ENCODE data around the gene PCGF2. TPM values are rescaled to one million over a fixed set of nuclear protein-coding genes. Genes with fewer than 3 reads are reported as not detected.

PCGF2 gene
- total RNA-seq, 1 donor from 2014 or later, result 20.7 TPM

DNA sequence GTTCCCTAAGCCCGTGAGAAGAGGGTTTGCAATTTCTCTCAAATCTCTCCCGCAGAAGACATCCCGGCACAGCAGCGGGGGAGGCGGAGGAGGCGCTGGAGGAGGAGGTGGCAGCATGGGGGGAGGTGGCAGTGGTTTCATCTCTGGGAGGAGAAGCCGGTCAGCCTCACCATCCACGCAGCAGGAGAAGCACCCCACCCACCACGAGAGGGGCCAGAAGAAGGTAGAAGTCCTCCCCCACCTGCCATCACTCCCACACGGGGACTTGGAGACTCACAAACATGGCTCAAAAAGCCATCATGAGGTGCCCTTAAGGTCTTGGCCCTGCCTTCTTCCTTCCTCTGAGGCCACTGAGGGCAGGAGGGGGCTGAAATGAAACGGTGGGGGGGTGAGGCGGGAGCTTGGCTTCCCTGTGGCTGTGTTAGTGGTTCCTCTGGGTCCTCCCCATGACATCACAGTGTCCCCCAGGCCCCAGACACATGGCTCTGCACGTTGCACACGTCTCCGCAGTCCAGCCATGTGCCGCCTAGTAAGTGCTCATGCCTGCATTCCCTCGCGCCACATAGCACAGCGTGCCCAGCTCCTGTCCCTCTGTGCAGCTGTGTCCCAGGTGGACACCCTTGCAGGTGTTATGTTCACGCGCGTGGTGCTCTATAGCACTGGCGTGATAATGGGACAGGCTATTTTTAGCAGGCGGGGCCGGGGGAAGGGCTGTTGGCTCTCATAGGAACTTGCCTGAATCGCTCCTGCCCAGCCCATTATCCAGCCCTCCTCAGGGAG lies 36.2 kb downstream of the PCGF2 start:
- no peak overlapping the region for H3K4me3 ChIP-seq
- TF ChIP-seq, protein P1, sequence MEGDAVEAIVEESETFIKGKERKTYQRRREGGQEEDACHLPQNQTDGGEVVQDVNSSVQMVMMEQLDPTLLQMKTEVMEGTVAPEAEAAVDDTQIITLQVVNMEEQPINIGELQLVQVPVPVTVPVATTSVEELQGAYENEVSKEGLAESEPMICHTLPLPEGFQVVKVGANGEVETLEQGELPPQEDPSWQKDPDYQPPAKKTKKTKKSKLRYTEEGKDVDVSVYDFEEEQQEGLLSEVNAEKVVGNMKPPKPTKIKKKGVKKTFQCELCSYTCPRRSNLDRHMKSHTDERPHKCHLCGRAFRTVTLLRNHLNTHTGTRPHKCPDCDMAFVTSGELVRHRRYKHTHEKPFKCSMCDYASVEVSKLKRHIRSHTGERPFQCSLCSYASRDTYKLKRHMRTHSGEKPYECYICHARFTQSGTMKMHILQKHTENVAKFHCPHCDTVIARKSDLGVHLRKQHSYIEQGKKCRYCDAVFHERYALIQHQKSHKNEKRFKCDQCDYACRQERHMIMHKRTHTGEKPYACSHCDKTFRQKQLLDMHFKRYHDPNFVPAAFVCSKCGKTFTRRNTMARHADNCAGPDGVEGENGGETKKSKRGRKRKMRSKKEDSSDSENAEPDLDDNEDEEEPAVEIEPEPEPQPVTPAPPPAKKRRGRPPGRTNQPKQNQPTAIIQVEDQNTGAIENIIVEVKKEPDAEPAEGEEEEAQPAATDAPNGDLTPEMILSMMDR (IDR thresholded peaks at IDR 0.05; ENCODE audit: borderline replicate concordance), result no peak
- DNase-seq, result peak; percentile 67
- H3K27ac ChIP-seq (replicated peaks), result peak overlapping the region; percentile 76
- no peaks in the 10 kb centered on the region for H3K9me3 ChIP-seq (replicated peaks)
- peaks cover 89% of the 10 kb centered on the region for H3K36me3 ChIP-seq
- no peaks in the 10 kb centered on the region for H3K27me3 ChIP-seq (ENCODE audit: low read depth)
- intact Hi-C loops (cut with micrococcal nuclease), result no loop called here
- peaks cover 60% of the 10 kb centered on the region for H3K4me1 ChIP-seq

- peaks cover 79% of the 10 kb centered on the region for H3K36me3 ChIP-seq
- no peaks in the 10 kb centered on the region for H3K9me3 ChIP-seq (replicated peaks)
- TF ChIP-seq, protein P1 (IDR thresholded peaks at IDR 0.05; ENCODE audit: borderline replicate concordance), result no peak
- H3K4me1 ChIP-seq, result peaks cover 69% of the 10 kb centered on the region
- no peak for DNase-seq
- H3K4me3 ChIP-seq, result no peak overlapping the region
- intact Hi-C loops (cut with micrococcal nuclease), result no loop called here
- H3K27me3 ChIP-seq (ENCODE audit: low read depth), result no peaks in the 10 kb centered on the region
- peak overlapping the region; percentile 76 for H3K27ac ChIP-seq (replicated peaks)
These were observed 37.2 kb downstream of the PCGF2 start for GRCh38 chr17:38710985-38711384.

DNA sequence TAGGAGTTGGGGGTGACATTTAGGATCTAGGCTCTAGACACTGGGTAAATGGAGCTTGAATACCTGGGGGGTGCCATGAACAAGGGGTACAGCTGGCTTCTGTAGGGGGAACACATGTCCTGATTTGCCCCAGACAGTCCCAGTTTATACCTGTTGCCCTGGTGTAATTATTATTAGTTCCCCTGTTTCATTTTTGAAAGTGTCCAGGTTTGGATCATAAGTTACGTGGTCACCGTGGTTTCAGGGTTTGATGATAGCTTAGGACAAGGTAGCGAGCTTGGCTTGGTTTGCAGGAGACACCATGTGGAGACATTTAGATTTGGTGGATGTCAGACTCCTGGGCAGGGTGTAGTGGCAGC lies 37.6 kb downstream of the PCGF2 start:
- H3K27ac ChIP-seq (replicated peaks), result peak overlapping the region; percentile 76

DNA sequence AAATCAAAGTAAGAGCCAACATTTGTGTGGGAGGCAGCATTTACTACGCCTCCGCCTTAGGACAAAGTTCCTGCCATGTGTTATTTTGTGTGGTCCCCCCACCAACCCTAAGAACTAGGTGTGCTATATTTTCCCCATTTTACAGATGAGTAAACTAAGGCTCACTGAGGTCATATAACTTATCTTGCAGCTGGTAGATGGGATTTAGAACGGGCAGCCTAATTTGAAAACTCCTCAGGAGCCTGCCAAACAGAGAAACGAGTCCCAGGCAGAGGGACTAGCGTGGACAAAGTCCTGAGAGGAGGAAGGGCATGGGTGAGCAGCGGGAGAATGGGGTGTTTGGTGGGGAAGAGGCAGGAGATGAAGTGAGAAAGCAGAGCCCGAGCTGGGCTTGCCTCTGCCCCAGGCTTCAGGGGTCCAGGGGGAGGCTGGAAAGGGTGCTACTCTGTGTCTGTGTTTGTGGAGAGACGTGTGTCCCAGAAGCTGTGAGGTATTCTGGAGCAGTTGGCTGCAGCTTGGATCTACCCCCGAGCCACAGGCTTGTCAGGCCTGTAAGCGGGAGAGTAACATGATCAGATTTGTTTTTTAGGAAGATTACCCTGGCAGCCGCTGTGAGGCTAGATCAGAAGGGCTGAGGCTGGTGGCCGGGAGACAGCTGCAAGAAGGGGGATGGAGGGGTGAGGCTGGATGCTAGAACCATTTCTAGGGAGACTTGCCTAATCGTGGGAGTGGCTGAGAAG lies 38.1 kb downstream of the PCGF2 start:
- H3K4me1 ChIP-seq, result peaks cover 72% of the 10 kb centered on the region
- H3K36me3 ChIP-seq, result peaks cover 70% of the 10 kb centered on the region
- intact Hi-C loops (cut with micrococcal nuclease), result no loop called here
- H3K27ac ChIP-seq (replicated peaks), result peak overlapping the region; percentile 76
- no peak for DNase-seq
- H3K4me3 ChIP-seq, result no peak overlapping the region
- no peaks in the 10 kb centered on the region for H3K27me3 ChIP-seq (ENCODE audit: low read depth)
- TF ChIP-seq, protein P1 (IDR thresholded peaks at IDR 0.05; ENCODE audit: borderline replicate concordance), result no peak
- no peaks in the 10 kb centered on the region for H3K9me3 ChIP-seq (replicated peaks)

More for the DNA sequence above, 37.6 kb downstream of the PCGF2 start:
- H3K36me3 ChIP-seq, result peaks cover 75% of the 10 kb centered on the region
- no peak overlapping the region for H3K4me3 ChIP-seq
- TF ChIP-seq, protein P1 (IDR thresholded peaks at IDR 0.05; ENCODE audit: borderline replicate concordance), result no peak
- no peaks in the 10 kb centered on the region for H3K9me3 ChIP-seq (replicated peaks)
- H3K4me1 ChIP-seq, result peaks cover 69% of the 10 kb centered on the region
- no peak for DNase-seq
- intact Hi-C loops (cut with micrococcal nuclease), result no loop called here
- H3K27me3 ChIP-seq (ENCODE audit: low read depth), result no peaks in the 10 kb centered on the region

DNA sequence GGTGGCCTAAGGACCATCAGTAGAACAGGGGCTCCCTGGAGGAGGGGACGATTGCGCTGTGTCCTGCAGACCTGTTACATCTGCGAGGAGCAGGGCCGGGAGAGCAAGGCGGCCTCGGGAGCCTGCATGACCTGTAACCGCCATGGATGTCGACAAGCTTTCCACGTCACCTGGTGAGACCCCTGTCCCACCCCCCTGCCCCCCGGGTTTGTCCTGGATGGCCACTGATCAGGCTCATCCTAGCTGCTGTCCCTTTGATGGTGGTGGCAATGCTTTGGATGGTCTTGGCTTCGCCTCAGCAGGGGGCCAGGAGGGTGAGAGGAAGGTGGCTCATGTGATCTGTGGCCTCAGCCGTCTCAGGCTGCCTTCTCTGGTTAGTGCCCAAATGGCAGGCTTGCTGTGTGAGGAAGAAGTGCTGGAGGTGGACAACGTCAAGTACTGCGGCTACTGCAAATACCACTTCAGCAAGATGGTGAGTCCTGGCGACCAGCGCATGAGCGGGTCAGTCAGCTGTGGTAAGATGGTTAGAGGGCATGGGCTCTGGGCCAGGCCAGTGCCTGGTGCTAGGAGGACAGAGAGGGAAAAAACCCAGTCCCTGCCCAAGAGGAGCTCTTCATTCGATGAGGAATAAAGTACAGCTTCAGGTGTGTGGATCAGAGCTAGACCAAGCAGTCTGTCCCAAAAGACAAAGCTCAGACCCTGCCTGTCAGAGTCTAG lies 38.9 kb downstream of the PCGF2 start:
- TF ChIP-seq, protein P1 (IDR thresholded peaks at IDR 0.05; ENCODE audit: borderline replicate concordance), result no peak
- intact Hi-C loops (cut with micrococcal nuclease), result no loop called here
- Histone ChIP-seq H3K36me3 (peaks cover 62% of the 10 kb centered on the region), H3K9me3 (replicated peaks) (no peaks in the 10 kb centered on the region), H3K27ac (replicated peaks) (no peak overlapping the region), H3K4me1 (peaks cover 78% of the 10 kb centered on the region), H3K4me3 (no peak overlapping the region), H3K27me3 (ENCODE audit: low read depth) (no peaks in the 10 kb centered on the region)
- DNase-seq, result no peak

Data from left ventricle myocardium inferior (tissue), 1 donor.